Lower leg skin (tissue), 4 donors: ENCODE measurements around the gene COL15A1. TPM values are rescaled to one million over a fixed set of nuclear protein-coding genes. Genes with fewer than 3 reads are reported as not detected.
"Not testable (repeated sequence)": the region's sequence is repeated elsewhere in the genome, so short reads cannot be mapped to it uniquely, and the experiment has no call there.

Source experiments
- DNase-seq, 2 donors: peaks; one replicate each; pipeline ENCODE4 v3.0.0-alpha.2; 2019; ENCODE audit warnings: low spot score in 2 of 2
- H3K4me3 ChIP-seq: fragments of 200-600 bp; sonication (generic); 2 replicates; pipeline ENCODE4 v1.5.1; 2017; ENCODE audit warnings: mild to moderate bottlenecking, low read depth; ENCODE audit not compliant: poor library complexity, severe bottlenecking
- CTCF ChIP-seq, 3 donors: fragments of 450-650 bp; IDR thresholded peaks; one replicate each; pipeline ENCODE4 v1.5.1; 2016; ENCODE audit warnings: antibody characterized with exemption in 3 of 3, mild to moderate bottlenecking in 3 of 3, moderate library complexity in 2 of 3
- POLR2A ChIP-seq, 2 donors: fragments of 450-650 bp; IDR thresholded peaks; one replicate each; pipeline ENCODE4 v1.6.1; 2016 to 2017; ENCODE audit warnings: antibody characterized with exemption in 2 of 2, mild to moderate bottlenecking in 1 of 2, moderate library complexity in 1 of 2
- WGBS, 2 donors: methylation state at CpG; one replicate each; pipeline ENCODE4 v1.1.5; 2018; 5-methylcytosine and 5-hydroxymethylcytosine counted together
- intact Hi-C: fragments of 100-400 bp; cut with DNase I; formaldehyde crosslinking; loops from one replicate; pipeline ENCODE4 v1.15.0; 2023; ENCODE audit warnings: low total_unique reads
- total RNA-seq, 4 donors: library from RNA; depleted of rRNA; stranded (reverse); fragments of >200 nt; gene quantifications; one replicate each; pipeline ENCODE4 v1.1.0, GENCODE V29; 2016

COL15A1 gene
- total RNA-seq, 4 donors from 2014 or later, result 2.3 to 14.1 (median 8.3) TPM

GRCh38 chr9:99004717-99005460, 61.2 kb downstream of the COL15A1 start:
- no peak overlapping the region for H3K4me3 ChIP-seq
- no peak for DNase-seq
- TF ChIP-seq CTCF (IDR thresholded peaks at IDR 0.05) (no peak), POLR2A (IDR thresholded peaks at IDR 0.05) (no peak)
- intact Hi-C loops, result loop anchor here (10.0 kb wide), 1 partner anchor 130 kb away; no protein-coding TSS in a partner anchor
- 95 to 96% methylated on average over 12 to 16 of the region's 16 CpGs for WGBS, 2 donors

GRCh38 chr9:99005651-99006050, 61.9 kb downstream of the COL15A1 start:
- TF ChIP-seq POLR2A (IDR thresholded peaks at IDR 0.05) (no peak), CTCF (IDR thresholded peaks at IDR 0.05) (no peak)
- no peak overlapping the region for H3K4me3 ChIP-seq
- 93 to 96% methylated on average over 6 of the region's 6 CpGs for WGBS, 2 donors
- intact Hi-C loops, result loop anchor here (10.0 kb wide), 1 partner anchor 129 kb away; no protein-coding TSS in a partner anchor
- DNase-seq, result no peak

- no peak overlapping the region for H3K4me3 ChIP-seq
- 80 to 89% methylated on average over 1 of the region's 1 CpG for WGBS, 2 donors
- DNase-seq, result no peak
- intact Hi-C loops, result loop anchor here (10.0 kb wide), 1 partner anchor 128 kb away; no protein-coding TSS in a partner anchor
- no peak for TF ChIP-seq POLR2A (IDR thresholded peaks at IDR 0.05)
- TF ChIP-seq CTCF (IDR thresholded peaks at IDR 0.05), result no peak
Observed at GRCh38 chr9:99006511-99006910, 62.8 kb downstream of the COL15A1 start.

GRCh38 chr9:99006979-99007378, 63.3 kb downstream of the COL15A1 start:
- H3K4me3 ChIP-seq, result no peak overlapping the region
- intact Hi-C loops, result loop anchor here (10.0 kb wide), 1 partner anchor 128 kb away; no protein-coding TSS in a partner anchor
- DNase-seq, result no peak
- WGBS, 2 donors, result 77 to 88% methylated on average over 2 of the region's 2 CpGs
- TF ChIP-seq CTCF (IDR thresholded peaks at IDR 0.05) (no peak), POLR2A (IDR thresholded peaks at IDR 0.05) (no peak)

- H3K4me3 ChIP-seq, result no peak overlapping the region
- no peak for DNase-seq
- TF ChIP-seq POLR2A (IDR thresholded peaks at IDR 0.05) (no peak), CTCF (IDR thresholded peaks at IDR 0.05) (no peak)
- intact Hi-C loops, result loop anchor here (10.0 kb wide), 1 partner anchor 127 kb away; no protein-coding TSS in a partner anchor
Observed at GRCh38 chr9:99008203-99008602, 64.5 kb downstream of the COL15A1 start.

GRCh38 chr9:99010393-99010792, 66.7 kb downstream of the COL15A1 start:
- DNase-seq, H3K4me3 ChIP-seq, intact Hi-C loops: not testable (repeated sequence)
- 63 to 84% methylated on average over 8 of the region's 8 CpGs for WGBS, 2 donors
